ENCODE results near the gene RSPO3.
"Not testable (repeated sequence)": the region's sequence is repeated elsewhere in the genome, so short reads cannot be mapped to it uniquely, and the experiment has no call there.

Gene RSPO3

DNA sequence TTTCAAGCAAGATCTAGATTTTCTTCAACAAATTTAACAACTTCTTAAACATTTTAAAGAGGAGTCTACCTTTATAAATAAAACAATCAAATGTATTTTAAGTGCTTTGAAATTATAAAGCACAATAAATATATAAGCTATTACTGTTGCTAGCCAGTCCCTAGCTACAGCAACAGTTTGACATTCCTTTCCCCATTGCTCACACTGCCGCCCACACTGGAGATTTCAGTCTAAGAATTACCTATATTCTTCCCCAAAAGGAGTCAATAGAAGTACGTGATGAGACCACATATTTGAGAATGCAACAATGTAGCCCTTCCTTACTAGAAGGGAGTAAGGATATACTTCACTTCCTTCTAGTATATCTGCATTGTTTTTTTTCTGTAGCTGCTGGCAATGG, 82.8 kb downstream of the RSPO3 start:
- DNase-seq (ENCODE audit: low read depth in 3 of 3, low spot score in 1 of 3): no peak

DNA sequence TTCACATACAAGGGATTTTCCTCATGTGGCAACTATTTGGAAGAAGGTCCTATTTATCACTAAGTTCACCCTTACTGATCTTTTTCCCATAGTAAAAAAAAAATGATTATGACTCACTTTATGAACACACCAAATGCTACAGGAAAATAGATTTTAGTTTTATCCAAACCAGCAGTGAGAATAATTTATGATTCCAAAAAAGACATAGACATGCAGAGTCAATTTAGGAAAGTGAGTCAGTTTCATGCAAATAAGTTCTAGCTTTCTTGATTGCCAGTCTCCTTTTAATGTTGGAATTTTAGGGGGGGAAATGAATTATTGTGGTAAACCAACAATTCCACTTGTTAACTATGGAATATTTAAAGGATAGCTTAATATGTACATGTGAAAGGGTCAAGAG, 84.2 kb downstream of the RSPO3 start:
- DNase-seq (ENCODE audit: low read depth in 3 of 3, low spot score in 1 of 3): no peak

DNA sequence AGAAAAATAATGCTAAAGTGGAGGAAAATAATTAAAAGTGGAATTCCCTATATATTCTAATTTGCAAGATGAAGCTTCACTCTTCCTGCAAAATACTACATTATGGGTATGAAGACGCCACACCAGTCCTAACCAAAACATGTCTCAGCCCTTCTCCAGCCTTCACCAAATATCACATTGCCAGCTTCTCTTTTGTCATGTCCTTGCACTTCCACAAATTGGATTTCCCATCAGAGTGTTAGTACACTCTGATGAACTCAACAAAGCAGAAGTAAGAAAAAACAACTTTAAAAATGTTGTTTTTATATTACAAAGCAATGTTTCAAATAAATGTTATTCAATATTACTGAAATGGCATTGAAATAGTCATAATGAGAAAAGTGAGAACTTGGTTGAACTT, 85.8 kb downstream of the RSPO3 start:
- no peak for DNase-seq (ENCODE audit: low read depth in 3 of 3, low spot score in 1 of 3)

DNA sequence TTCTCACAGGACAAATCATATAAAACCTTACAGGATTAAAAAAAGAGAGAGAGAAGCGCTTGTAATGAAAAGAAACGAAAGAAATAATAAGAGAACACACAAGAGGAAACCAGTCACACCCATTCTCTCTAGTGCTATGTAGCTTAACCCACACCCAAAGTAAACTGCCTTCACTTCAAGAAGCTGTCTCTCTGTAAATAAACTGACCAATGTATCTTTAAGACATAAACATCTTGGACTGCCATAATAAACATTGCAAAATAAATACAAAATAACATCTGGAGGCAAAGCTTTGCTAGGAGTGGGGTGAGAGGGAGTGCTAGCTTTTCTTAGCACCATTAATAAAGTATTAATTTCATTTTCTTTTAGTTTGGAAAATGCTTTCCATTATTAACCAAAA, 86.6 kb downstream of the RSPO3 start:
- DNase-seq (ENCODE audit: low read depth in 3 of 3, low spot score in 1 of 3): no peak

DNA sequence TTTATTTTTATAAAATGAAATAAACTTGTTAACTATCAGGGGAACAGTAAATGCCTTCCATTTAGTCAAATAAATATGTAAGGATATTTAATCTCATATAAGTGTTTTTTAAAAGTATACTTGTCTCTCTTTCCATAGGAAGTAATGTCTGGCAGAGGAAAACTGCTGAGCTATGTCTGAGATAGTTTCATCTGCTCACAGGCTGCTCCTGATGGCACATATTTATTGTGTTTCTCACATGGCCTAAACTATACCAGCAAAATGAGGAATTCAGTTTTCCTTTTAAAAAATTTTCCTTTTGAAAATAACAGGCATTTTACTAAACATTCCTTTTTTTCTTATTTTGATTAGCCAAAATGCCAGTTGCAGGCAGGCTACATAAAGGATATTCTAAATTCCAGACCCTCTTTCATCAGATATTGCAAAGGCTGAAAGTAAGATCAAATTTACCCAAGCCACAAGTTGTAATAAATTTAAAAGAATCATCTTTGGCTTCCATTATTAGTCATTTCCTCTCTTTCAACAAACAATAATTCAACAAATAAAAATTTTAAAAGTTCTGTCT, 88.1 kb downstream of the RSPO3 start:
- DNase-seq (ENCODE audit: low read depth in 3 of 3, low spot score in 1 of 3): no peak

DNA sequence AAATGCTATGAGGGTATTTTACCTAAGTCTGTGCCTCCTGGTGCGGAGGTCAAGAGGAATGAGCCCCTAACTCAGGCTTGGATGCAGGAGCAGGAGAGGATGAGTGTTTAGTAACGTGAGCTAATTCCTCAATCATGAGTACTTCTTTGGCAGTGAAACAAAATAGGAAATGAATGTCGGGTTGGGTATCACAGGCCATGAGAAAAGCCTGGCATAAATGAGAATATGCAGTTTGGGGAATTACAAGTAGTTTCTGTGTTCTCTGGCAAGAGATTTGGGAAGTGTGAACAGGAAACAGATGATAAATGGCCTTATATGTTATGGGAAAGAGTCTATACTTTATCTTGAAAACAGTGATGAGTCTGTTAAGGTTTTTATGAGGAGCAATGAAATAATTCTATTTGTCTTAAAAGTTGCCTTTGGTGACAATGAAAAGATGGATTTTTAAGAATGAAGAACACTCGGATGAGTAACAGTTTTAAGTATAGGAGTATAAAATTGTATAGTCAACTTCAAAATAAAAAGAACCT, 89.2 kb downstream of the RSPO3 start:
- DNase-seq (ENCODE audit: low read depth in 3 of 3, low spot score in 1 of 3): no peak

DNA sequence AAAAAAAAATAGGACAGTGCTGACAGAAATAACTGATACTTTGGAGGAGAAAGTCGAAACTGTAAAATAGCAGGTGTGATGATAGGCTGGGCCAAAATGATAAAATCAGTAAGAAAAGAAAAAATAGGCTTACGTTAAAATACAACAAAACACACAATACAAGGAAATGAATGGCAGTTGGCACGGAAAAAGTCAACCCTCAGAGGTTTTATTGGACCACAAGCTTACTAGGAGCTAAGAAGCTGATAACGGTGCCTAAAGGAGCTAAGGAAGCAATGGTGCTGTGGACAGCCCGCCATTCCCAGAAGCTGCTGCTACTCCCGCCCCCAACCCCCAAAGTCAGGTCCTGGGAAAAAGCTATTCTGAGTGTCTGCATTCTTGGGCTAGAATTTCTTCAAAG, 92.3 kb downstream of the RSPO3 start:
- DNase-seq (ENCODE audit: low read depth in 3 of 3, low spot score in 1 of 3): no peak

DNA sequence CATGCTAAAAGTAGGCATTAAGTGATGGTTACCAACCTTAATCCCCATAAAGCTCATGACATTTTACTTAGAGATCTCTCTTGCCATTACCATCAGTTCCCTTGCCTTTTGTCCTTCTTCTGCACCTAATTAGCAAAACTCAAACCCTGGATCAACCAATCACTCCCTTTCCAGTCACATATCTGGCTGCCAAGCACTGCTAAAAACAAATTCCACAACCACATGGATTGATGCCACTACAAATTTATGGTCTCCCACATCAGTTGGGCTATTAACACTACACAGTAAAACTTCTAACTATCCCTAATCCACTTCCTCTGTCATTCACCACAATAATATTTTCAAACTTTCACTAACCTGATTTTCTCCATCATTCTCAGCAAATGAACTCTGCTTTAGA, 93.9 kb downstream of the RSPO3 start:
- no peak for DNase-seq (ENCODE audit: low read depth in 3 of 3, low spot score in 1 of 3)

DNA sequence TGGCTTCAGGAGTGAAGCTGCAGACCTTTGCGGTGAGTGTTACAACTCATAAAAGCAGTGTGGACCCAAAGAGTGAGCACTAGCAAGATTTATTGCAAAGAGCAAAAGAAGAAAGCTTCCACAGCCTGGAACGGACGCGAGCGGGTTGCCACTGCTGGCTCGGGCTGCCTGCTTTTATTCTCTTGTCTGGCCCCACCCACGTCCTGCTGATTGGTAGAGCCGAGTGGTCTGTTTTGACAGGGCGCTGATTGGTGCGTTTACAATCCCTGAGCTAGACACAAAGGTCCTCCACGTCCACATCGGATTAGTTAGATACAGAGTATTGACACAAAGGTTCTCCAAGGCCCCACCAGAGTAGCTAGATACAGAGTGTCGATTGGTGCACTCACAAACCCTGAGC, 95.6 kb downstream of the RSPO3 start:
- not testable (repeated sequence) for DNase-seq (ENCODE audit: low read depth in 3 of 3, low spot score in 1 of 3)

DNA sequence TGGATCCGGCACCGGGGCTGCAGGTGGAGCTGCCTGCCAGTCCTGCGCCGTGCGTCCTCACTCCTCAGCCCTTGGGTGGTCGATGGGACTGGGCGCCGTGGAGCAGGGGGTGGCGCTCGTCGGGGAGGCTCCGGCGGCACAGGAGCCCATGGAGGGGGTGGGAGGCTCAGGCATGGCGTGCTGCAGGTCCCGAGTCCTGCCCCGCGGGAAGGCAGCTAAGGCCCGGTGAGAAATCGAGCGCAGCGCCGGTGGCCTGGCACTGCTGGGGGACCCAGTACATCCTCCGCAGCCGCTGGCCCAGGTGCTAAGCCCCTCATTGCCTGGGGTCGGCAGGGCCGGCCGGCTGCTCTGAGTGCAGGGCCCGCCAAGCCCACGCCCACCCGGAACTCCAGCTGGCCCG, 96.1 kb downstream of the RSPO3 start:
- not testable (repeated sequence) for DNase-seq (ENCODE audit: low read depth in 3 of 3, low spot score in 1 of 3)

DNA sequence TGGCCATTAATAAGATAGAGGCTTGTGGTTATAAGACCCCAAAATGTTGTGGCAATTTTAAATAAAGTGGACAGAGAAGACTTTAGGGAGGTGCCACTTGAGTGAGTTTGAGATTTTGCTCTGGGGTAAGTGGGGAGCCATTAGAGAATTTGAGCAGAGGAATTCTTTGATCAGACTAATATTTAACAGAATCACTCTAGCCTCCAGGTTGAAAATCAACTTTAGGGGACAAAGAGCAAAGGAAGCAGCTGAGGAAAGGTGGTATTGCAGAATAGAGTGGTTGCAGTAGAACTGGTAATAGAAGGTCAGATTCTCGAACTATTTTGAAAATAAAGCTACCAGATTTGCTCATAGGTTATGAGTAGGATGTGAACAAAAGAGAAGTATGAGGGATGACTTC, 97.5 kb downstream of the RSPO3 start:
- no peak for DNase-seq (ENCODE audit: low read depth in 3 of 3, low spot score in 1 of 3)

DNA sequence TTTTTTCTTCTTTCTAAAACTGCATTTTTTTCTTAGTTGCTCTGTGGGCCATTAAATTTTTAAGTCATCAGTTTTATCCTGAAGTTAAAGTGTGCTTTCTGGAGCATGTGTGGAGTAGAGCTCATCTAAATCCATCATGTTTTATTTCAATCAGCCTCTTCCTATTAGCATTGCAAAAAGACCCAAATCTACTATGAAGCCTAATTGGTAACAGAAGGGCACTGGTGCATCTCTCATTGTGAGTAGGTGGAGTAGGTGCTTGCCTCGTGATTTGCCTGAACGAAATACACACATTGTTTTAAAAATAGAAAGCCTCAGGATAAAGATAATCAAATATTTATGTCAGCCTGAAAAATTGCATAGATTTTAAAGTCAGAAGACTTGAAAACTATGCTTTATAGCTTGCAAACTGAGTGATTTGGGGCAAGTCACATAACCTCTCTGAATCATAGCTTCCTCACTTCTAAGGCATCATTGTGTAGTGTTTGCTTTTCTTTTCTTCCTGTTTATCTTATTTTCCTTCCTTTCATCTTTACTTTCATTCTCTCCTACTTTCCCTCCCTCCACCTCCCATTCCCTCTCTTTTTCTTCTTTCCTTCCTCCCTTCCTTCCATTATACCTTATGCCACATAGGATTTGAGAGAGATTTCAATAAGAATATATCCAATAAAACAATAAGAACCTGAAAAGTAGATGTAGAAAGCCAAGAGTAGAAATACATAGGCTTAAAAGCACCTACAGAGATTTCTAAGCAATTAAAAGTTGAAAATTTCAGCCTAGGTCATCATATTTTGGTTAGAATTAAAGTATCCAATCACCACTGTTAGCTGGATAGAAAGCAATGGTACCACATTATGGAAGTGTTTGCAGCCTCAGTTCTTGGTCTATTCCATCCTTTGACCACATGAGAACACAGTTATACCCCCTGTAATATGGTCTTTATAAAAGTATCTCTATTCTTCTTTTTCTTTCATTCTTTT, 98.6 kb downstream of the RSPO3 start:
- DNase-seq (ENCODE audit: low read depth in 3 of 3, low spot score in 1 of 3): no peak

DNA sequence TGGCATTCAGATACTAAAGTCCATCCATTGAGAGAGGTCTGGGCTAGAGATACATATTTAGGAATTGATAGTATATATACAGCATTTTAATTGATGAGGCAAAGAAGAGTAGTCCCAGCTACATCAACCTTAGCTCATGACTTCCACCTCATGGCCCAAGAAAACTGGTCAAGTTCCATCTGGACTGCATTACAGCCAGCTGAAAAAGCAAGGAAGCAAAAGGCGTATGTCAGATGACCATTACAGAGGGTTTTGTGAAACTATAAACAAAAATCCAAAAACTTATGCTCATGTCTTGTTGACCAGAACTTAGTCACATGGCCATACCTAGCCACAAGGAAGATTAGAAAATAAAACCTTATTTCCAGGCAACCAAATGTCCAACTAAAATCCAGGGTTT, 101.4 kb downstream of the RSPO3 start:
- DNase-seq (ENCODE audit: low read depth in 3 of 3, low spot score in 1 of 3): no peak

DNA sequence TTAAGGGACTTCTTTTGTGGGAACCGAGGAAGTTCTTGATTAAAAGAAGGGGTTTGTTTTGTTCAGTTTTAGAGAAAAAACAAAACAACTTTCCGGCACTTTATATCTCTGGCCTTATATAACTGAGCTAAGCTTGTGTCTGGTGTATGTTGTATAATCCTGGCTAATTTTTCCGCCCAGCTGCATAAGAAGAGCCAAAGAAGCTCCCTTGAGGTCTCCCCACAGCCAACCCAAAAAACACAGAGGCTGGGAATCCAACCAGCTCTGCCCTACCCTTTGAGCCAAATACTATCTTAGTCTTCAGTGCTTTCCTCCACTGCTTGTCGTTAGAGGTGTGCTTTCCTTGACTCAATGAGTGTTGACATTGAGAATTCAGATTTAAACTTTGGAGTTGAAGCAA, 102.7 kb downstream of the RSPO3 start:
- no peak for DNase-seq (ENCODE audit: low read depth in 3 of 3, low spot score in 1 of 3)

DNA sequence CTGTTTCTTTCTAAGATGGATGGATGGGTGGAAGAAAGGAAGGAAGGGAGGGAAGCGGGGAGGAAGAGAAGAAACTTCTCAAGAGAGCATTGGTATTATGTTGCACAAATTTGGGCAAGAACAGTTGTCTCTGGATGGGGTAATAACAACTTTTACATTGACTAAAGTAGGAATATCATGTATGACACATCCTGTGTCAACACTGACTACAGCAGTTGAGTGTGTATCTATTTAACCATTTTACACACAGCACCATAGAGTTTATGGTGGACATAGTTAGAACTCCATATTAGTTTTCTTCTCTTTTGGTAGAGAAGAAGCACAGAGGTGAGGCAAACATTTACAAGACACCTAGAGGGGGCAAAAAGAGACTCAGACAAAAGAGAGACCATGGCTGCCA, 103.9 kb downstream of the RSPO3 start:
- DNase-seq (ENCODE audit: low read depth in 3 of 3, low spot score in 1 of 3): no peak

DNA sequence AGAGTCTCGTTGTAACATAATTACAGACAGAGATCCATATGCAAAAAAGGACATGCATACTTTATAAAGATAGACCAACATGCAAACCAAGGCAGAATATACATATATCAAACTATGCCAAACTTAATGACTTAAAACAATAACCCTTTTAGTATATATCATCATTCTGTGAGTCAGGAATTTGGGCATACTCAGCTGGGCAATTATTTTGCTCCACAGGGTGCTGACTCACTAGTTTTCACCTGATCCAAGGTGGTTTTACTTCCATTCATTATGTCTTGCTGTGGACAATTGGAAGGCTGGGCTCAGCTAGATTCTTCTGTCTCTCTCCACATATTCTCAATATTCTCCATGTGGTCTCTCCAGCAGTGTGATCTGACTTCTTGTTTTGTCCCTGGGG, 107.0 kb downstream of the RSPO3 start:
- no peak for DNase-seq (ENCODE audit: low read depth in 3 of 3, low spot score in 1 of 3)

DNA sequence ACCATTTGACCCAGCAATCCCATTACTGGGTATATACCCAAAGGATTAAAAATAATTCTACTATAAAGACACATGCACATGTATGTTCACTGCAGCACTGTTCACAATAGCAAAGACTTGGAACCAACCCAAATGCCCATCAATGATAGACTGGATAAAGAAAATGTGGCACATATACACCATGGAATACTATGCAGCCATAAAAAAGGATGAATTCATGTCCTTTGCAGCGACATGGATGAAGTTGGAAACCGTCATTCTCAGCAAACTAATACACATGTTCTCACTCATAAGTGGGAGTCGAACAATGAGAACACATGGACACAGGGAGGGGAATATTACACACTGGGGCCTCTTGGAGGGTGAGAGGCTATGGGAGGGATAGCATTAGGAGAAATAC, 115.3 kb downstream of the RSPO3 start:
- DNase-seq (ENCODE audit: low read depth in 3 of 3, low spot score in 1 of 3): not testable (repeated sequence)

DNA sequence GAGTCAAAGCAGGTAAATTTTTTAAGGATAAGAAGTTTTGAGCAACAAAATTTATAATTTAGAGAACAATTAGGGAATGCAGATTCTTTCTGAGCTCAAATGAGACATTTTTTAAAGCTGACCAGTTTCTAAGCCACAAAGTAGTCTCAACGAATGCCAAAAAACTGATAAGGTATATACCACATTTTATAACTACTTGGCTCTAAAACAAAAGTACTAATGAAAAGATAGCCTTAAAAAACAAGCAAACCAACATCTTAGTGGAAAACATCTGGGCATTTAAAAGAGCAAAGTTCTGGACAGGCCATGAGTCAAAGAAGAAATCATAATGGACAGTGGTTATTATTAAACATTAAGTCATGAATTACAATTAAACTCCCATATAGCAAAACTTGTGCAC, 125.0 kb downstream of the RSPO3 start:
- no peak for DNase-seq (ENCODE audit: low read depth in 3 of 3, low spot score in 1 of 3)

Measured in stimulated activated CD4-positive, alpha-beta T cell treated with anti-CD3 and anti-CD28 coated beads, TNF-alpha, amount 100 ng/mL, for 1 hour (primary cell).